Measurements from ENCODE around the gene TSHZ2.

TSHZ2 gene

GRCh38 chr20:53330601-53331140 is 358.5 kb downstream of the TSHZ2 start:
- no peak for DNase-seq

- DNase-seq = no peak
Observed at GRCh38 chr20:53331151-53331973, 359.2 kb downstream of the TSHZ2 start.

GRCh38 chr20:53332022-53332837 is 360.1 kb downstream of the TSHZ2 start:
- DNase-seq = no peak

DNA sequence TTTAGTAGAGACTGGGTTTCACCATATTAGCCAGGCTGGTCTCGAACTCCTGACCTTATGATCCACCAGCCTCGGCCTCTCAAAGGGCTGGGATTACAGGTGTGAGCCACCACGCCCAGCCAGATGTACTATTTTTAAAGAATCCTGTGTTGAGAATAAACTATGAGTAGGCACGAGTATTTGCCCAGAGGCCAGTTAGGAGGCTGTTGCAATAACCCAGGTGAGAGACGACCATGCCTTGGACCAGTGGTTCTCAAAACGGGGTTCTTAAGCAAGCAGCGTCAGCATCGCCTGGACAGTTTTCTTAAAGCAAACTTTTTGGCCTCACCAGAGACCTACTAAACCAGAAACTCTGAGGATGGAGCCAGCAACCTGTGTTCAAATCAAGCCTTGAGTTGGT is 362.7 kb downstream of the TSHZ2 start:
- no peak for DNase-seq

- DNase-seq = no peak
Observed at GRCh38 chr20:53335555-53335954, 363.4 kb downstream of the TSHZ2 start.

DNA sequence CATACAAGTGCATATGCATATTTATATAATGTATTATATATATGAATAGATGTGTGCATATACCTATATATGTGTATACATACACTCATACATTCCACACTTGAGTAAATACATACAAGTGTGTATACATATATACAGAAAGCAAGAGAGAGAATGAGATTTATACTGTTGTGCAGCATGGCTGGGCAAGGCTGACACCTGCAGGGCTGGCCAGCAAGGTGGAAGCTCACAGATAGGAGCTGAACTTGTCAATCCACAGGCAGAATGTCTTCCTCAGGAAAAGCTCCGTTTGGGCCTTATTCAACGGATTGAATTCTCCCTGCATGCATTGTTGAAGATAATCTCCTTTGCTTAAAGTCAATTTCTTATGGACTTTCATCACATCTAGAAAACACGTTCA is 364.7 kb downstream of the TSHZ2 start:
- DNase-seq = no peak

DNA sequence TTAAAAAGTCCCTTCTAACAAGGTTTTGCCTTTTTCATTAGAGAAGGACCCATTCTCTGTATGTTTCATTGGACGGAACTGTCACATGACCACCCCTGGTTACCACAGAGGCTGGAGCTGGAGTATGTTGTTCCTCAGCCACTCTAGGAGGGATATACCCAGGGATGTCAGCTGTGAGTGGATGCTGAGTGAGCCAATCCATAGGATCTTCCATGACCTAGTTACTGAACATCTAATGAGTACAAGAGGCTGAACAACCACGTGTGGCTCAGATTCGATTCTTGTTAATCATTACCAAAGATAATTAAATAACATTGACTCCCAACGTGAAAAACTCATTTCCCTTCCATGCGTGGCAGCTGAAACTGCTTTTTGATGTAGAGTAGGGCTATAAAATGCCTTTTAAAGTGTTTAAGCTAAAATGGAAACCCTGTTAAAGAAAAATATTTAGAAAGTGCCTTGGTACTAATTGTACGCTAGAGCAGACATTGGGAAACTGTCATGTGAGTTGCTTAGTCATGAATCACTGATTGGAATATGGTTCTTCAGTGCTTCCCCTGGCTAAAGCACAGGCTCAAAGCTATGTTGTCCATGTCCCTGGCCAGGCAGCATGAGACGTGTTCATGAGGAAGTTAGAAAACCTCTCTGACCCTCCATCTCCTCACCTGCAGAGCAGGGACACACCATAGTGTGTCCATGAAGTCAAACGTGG is 365.4 kb downstream of the TSHZ2 start:
- DNase-seq = no peak

GRCh38 chr20:53338716-53339115 is 366.6 kb downstream of the TSHZ2 start:
- no peak for DNase-seq

- no peak for DNase-seq
Observed at GRCh38 chr20:53342429-53342828, 370.3 kb downstream of the TSHZ2 start.

DNA sequence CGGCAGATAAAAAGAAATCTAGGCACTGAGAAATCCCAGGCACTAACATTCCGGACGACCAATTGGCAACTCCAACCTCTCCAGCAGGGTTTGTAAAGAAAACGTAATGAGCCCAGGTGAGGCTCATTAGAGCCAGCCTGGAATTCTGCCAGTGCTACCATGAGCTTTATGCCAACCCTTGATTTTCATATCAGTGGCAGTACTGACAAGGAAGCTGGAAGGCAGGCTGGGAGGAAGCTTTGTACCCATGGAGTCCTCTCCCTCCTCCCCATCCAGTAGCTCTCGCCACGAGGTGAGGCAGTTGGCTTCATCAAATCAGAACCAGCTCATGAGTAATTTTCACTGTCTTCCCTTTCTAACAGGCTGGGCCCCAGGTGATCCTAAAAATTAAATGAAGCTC is 371.3 kb downstream of the TSHZ2 start:
- DNase-seq = no peak

DNA sequence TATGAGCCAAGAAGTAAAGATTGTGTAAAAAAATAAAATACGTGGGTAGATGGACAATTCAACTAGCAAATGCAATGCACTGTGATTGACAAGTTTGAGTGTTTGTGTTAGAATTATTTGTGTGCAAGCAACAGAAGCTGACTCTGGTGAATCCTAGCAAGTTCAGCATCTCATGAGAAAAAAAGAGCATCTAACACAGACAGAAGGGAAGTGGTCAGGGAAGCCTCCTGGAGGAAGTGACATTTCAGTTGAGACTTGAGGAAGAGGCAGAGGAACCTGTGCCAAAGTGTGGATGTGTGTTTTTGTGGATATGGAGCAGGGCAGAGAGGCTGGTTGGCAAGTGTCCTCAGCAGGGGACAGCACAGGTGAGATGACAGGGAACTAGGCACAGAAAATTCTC is 372.7 kb downstream of the TSHZ2 start:
- DNase-seq = no peak

DNA sequence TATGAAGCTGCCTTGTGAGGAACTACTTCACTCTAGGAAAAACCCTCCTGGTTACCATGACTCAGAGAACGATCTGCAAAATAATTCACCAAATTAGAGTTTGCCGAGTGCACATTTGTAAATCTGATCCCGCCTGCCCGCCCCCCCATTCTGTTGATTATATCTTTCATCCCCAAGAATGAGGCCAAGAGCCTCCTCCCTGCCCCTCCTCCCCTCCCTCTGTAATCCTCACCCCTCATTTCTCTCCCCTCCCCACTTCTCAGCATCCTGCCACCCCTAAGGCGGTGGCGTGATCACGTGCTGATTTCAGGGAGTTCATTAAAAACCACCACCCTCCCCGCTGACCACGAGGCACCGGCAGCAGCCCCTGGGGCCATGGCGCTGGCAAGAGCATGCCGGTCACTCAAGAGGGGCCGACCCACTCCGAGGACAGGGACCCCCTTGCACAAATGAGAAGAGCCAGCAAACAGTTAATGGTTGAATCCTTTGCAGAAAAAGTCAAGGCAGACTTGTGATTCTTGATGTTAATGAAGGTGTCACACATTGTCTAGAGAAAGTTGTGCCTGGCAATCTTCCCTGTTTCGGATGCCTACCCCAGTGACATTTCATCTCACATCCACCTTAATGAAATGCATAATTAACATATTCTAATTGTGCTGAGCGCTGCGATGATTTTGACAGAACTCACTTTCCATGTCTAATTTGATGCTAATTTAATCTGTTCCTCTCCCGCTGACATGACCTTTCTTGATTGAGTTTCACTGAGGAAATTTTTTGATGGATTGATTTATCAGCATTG is 373.6 kb downstream of the TSHZ2 start:
- no peak for DNase-seq

DNA sequence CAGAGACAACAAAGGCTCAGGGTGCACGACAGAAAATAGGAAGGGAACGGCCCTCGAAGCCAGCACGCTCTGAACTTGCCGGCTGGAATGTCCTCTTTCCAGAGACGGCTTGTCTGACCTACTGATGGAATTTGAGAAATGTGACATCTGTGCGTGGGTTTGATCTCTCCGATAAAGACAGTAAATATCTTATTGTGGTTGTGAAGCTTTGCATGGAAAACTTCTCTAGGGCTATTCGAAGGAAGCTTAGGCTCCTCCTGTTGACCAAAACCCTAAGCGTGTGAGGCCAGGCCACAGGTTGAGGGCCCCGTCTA is 374.1 kb downstream of the TSHZ2 start:
- no peak for DNase-seq

- DNase-seq = no peak
Observed at GRCh38 chr20:53349730-53350129, 377.6 kb downstream of the TSHZ2 start.

- no peak for DNase-seq
Observed at GRCh38 chr20:53352727-53353440, 380.7 kb downstream of the TSHZ2 start.

DNA sequence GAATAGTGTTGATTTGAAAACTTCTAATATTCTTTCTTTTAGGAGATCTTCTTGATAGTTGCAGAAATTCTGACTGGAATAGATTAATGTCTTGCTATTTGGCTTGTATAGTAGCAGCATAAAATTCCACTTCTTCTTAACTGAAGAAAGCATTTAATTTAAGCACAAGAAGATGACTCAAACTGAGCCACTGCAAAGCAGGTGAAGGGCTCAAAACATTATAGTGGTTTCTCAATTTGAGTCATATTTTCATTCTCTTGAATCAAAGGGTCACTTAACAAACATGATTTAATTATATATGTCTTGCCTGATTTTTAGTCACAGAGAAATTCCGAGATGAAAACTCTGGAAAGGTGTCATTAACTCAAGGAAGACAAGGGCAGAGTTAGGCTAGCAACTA is 382.2 kb downstream of the TSHZ2 start:
- no peak for DNase-seq

DNA sequence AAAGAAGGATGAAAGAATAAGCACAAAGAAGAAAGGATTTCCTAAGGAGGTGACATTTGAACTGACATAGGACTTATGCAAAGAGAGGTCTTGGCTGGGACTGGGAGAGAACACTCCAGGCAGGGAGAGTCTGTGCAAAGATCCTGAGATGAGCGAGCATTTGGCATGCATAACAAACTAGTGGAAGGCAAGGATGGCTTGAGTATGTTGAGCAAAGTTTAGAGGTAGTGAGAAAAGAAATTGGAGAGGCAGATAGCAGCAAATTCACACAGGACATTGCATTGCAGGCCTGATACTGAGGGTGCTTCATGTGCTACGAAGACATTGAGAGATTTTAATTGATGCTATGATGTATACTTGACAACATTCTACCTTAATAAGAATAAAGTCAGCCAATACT is 383.6 kb downstream of the TSHZ2 start:
- DNase-seq = no peak

- no peak for DNase-seq
Observed at GRCh38 chr20:53359425-53359824, 387.3 kb downstream of the TSHZ2 start.

GRCh38 chr20:53360852-53361251 is 388.7 kb downstream of the TSHZ2 start:
- DNase-seq = no peak

- DNase-seq = no peak
Observed at GRCh38 chr20:53362736-53363135, 390.6 kb downstream of the TSHZ2 start.

DNA sequence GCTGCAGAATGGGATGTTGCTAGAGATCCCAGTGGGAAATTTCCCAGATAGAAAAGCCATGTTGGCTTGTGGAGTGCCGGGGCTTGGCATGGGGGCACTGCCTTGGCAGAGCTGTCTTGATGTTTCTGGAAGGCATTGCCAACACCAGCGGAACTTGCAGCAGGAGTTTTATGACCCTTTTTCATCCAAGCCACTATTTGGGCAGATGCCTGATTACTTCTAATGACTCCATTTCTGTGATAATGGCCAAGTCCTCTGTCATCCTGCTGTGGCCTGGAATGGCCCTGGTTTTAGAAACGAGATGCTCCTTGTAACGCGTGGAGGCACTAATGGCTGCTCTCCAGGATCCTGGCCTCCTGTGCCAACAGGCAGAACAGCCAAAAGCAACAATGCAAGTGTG is 392.5 kb downstream of the TSHZ2 start:
- no peak for DNase-seq

DNA sequence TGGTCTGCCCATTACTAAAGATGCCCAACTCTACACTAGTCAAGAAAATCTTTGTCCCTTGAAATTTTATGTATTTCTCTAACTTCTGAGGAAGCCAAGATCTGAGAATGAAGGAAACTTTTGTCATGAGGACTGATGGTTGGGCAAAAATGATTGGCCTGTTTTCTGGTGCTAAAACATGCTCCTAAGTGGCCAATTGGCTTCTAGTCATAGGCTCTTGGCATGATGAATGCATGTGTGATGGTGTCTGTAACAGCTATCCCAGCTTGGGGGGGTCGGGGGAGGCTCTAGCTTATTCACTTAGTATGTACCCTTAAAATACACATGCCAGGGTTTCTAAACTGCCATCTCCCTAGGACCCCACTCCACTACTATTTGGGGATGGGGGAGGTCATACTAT is 392.9 kb downstream of the TSHZ2 start:
- no peak for DNase-seq
